Measurements from ENCODE around the gene SPATA6. TPM values are rescaled to one million over a fixed set of nuclear protein-coding genes. Genes with fewer than 3 reads are reported as not detected.
"Not testable (repeated sequence)": the region's sequence is repeated elsewhere in the genome, so short reads cannot be mapped to it uniquely, and the experiment has no call there.

SPATA6 gene
- total RNA-seq, 1 experiment from 2014 or later, result 28.3 TPM

GRCh38 chr1:48435312-48436002, 36.5 kb downstream of the SPATA6 start:
- not testable (repeated sequence) for H3K4me3 ChIP-seq (ENCODE audit: insufficient read depth, low read depth, low read length); H3K27me3 ChIP-seq (ENCODE audit: control insufficient read depth, insufficient read depth, low read length); H3K36me3 ChIP-seq (replicated peaks; ENCODE audit: control insufficient read depth, insufficient read depth, low read length); DNase-seq

GRCh38 chr1:48430832-48431231, 41.2 kb downstream of the SPATA6 start:
- H3K27me3 ChIP-seq (ENCODE audit: control insufficient read depth, insufficient read depth, low read length), result no peaks in the 10 kb centered on the region
- DNase-seq, result no peak
- no peak overlapping the region for H3K4me3 ChIP-seq (ENCODE audit: insufficient read depth, low read depth, low read length)
- H3K36me3 ChIP-seq (replicated peaks; ENCODE audit: control insufficient read depth, insufficient read depth, low read length), result no peaks in the 10 kb centered on the region

- Histone ChIP-seq H3K36me3 (replicated peaks; ENCODE audit: control insufficient read depth, insufficient read depth, low read length) (no peaks in the 10 kb centered on the region), H3K4me3 (ENCODE audit: insufficient read depth, low read depth, low read length) (no peak overlapping the region), H3K27me3 (ENCODE audit: control insufficient read depth, insufficient read depth, low read length) (no peaks in the 10 kb centered on the region)
- no peak for DNase-seq
These were observed 50.0 kb downstream of the SPATA6 start for GRCh38 chr1:48422009-48422408.

- DNase-seq, result no peak
- Histone ChIP-seq H3K27me3 (ENCODE audit: control insufficient read depth, insufficient read depth, low read length) (no peaks in the 10 kb centered on the region), H3K4me3 (ENCODE audit: insufficient read depth, low read depth, low read length) (no peak overlapping the region), H3K36me3 (replicated peaks; ENCODE audit: control insufficient read depth, insufficient read depth, low read length) (no peaks in the 10 kb centered on the region)
These were observed 53.3 kb downstream of the SPATA6 start for GRCh38 chr1:48418742-48419141.

GRCh38 chr1:48415050-48415449, 57.0 kb downstream of the SPATA6 start:
- H3K36me3 ChIP-seq (replicated peaks; ENCODE audit: control insufficient read depth, insufficient read depth, low read length), result no peaks in the 10 kb centered on the region
- no peak for DNase-seq
- H3K27me3 ChIP-seq (ENCODE audit: control insufficient read depth, insufficient read depth, low read length), result no peaks in the 10 kb centered on the region
- no peak overlapping the region for H3K4me3 ChIP-seq (ENCODE audit: insufficient read depth, low read depth, low read length)

- no peak for DNase-seq
- H3K27me3 ChIP-seq (ENCODE audit: control insufficient read depth, insufficient read depth, low read length), result no peaks in the 10 kb centered on the region
- no peak overlapping the region for H3K4me3 ChIP-seq (ENCODE audit: insufficient read depth, low read depth, low read length)
- no peaks in the 10 kb centered on the region for H3K36me3 ChIP-seq (replicated peaks; ENCODE audit: control insufficient read depth, insufficient read depth, low read length)
These were observed 57.7 kb downstream of the SPATA6 start for GRCh38 chr1:48414264-48414663.

- Histone ChIP-seq H3K27me3 (ENCODE audit: control insufficient read depth, insufficient read depth, low read length) (no peaks in the 10 kb centered on the region), H3K4me3 (ENCODE audit: insufficient read depth, low read depth, low read length) (no peak overlapping the region), H3K36me3 (replicated peaks; ENCODE audit: control insufficient read depth, insufficient read depth, low read length) (no peaks in the 10 kb centered on the region)
- DNase-seq, result no peak
These were observed 66.1 kb downstream of the SPATA6 start for GRCh38 chr1:48405940-48406339.

- no peak overlapping the region for H3K4me3 ChIP-seq (ENCODE audit: insufficient read depth, low read depth, low read length)
- DNase-seq, result no peak
- no peaks in the 10 kb centered on the region for H3K27me3 ChIP-seq (ENCODE audit: control insufficient read depth, insufficient read depth, low read length)
- no peaks in the 10 kb centered on the region for H3K36me3 ChIP-seq (replicated peaks; ENCODE audit: control insufficient read depth, insufficient read depth, low read length)
These were observed 66.6 kb downstream of the SPATA6 start for GRCh38 chr1:48405400-48405799.

GRCh38 chr1:48402599-48402998, 69.4 kb downstream of the SPATA6 start:
- H3K27me3 ChIP-seq (ENCODE audit: control insufficient read depth, insufficient read depth, low read length), result no peaks in the 10 kb centered on the region
- no peak overlapping the region for H3K4me3 ChIP-seq (ENCODE audit: insufficient read depth, low read depth, low read length)
- no peak for DNase-seq
- H3K36me3 ChIP-seq (replicated peaks; ENCODE audit: control insufficient read depth, insufficient read depth, low read length), result no peaks in the 10 kb centered on the region

- Histone ChIP-seq H3K36me3 (replicated peaks; ENCODE audit: control insufficient read depth, insufficient read depth, low read length) (no peaks in the 10 kb centered on the region), H3K4me3 (ENCODE audit: insufficient read depth, low read depth, low read length) (no peak overlapping the region), H3K27me3 (ENCODE audit: control insufficient read depth, insufficient read depth, low read length) (no peaks in the 10 kb centered on the region)
- DNase-seq, result no peak
These were observed 75.8 kb downstream of the SPATA6 start for GRCh38 chr1:48396208-48396607.

- no peak overlapping the region for H3K4me3 ChIP-seq (ENCODE audit: insufficient read depth, low read depth, low read length)
These were observed 80.1 kb downstream of the SPATA6 start for GRCh38 chr1:48391926-48392325.

GRCh38 chr1:48387409-48387808, 84.6 kb downstream of the SPATA6 start:
- no peaks in the 10 kb centered on the region for H3K27me3 ChIP-seq (ENCODE audit: control insufficient read depth, insufficient read depth, low read length)

More at GRCh38 chr1:48391926-48392325, 80.1 kb downstream of the SPATA6 start:
- no peak for DNase-seq
- H3K36me3 ChIP-seq (replicated peaks; ENCODE audit: control insufficient read depth, insufficient read depth, low read length), result no peaks in the 10 kb centered on the region
- no peaks in the 10 kb centered on the region for H3K27me3 ChIP-seq (ENCODE audit: control insufficient read depth, insufficient read depth, low read length)

GRCh38 chr1:48374785-48375184, 97.2 kb downstream of the SPATA6 start:
- H3K4me3 ChIP-seq (ENCODE audit: insufficient read depth, low read depth, low read length), result no peak overlapping the region
- DNase-seq, result no peak
- H3K36me3 ChIP-seq (replicated peaks; ENCODE audit: control insufficient read depth, insufficient read depth, low read length), result no peaks in the 10 kb centered on the region
- no peaks in the 10 kb centered on the region for H3K27me3 ChIP-seq (ENCODE audit: control insufficient read depth, insufficient read depth, low read length)

More at GRCh38 chr1:48387409-48387808, 84.6 kb downstream of the SPATA6 start:
- DNase-seq, result no peak
- Histone ChIP-seq H3K4me3 (ENCODE audit: insufficient read depth, low read depth, low read length) (no peak overlapping the region), H3K36me3 (replicated peaks; ENCODE audit: control insufficient read depth, insufficient read depth, low read length) (no peaks in the 10 kb centered on the region)

- no peak overlapping the region for H3K4me3 ChIP-seq (ENCODE audit: insufficient read depth, low read depth, low read length)
These were observed 100.4 kb downstream of the SPATA6 start for GRCh38 chr1:48371598-48371997.

GRCh38 chr1:48362901-48363300, 109.1 kb downstream of the SPATA6 start:
- no peak for DNase-seq

More at GRCh38 chr1:48371598-48371997, 100.4 kb downstream of the SPATA6 start:
- DNase-seq, result no peak
- Histone ChIP-seq H3K36me3 (replicated peaks; ENCODE audit: control insufficient read depth, insufficient read depth, low read length) (no peaks in the 10 kb centered on the region), H3K27me3 (ENCODE audit: control insufficient read depth, insufficient read depth, low read length) (no peaks in the 10 kb centered on the region)

GRCh38 chr1:48356901-48357300, 115.1 kb downstream of the SPATA6 start:
- no peak for DNase-seq
- Histone ChIP-seq H3K36me3 (replicated peaks; ENCODE audit: control insufficient read depth, insufficient read depth, low read length) (no peaks in the 10 kb centered on the region), H3K27me3 (ENCODE audit: control insufficient read depth, insufficient read depth, low read length) (no peaks in the 10 kb centered on the region), H3K4me3 (ENCODE audit: insufficient read depth, low read depth, low read length) (no peak overlapping the region)

More at GRCh38 chr1:48362901-48363300, 109.1 kb downstream of the SPATA6 start:
- no peak overlapping the region for H3K4me3 ChIP-seq (ENCODE audit: insufficient read depth, low read depth, low read length)
- H3K27me3 ChIP-seq (ENCODE audit: control insufficient read depth, insufficient read depth, low read length), result no peaks in the 10 kb centered on the region
- H3K36me3 ChIP-seq (replicated peaks; ENCODE audit: control insufficient read depth, insufficient read depth, low read length), result no peaks in the 10 kb centered on the region

Data from H7 (cell line).